ENCODE results near the gene NOP10. TPM values are rescaled to one million over a fixed set of nuclear protein-coding genes. Genes with fewer than 3 reads are reported as not detected.
"Not testable (repeated sequence)": the region's sequence is repeated elsewhere in the genome, so short reads cannot be mapped to it uniquely, and the experiment has no call there.

Gene NOP10
- total RNA-seq: 110 and 143 TPM in 2 replicates
- 307 and 366 TPM in 2 replicates for polyA plus RNA-seq

- no peaks in the 10 kb centered on the region for H3K27me3 ChIP-seq
- no peaks in the 10 kb centered on the region for H3K36me3 ChIP-seq
- H3K4me1 ChIP-seq (ENCODE audit: low read depth): no peaks in the 10 kb centered on the region
- H3K4me3 ChIP-seq: peak within 1 kb of the TSS; percentile 85
- DNase-seq (ENCODE audit: low read depth in 1 of 2, low spot score in 1 of 2): peak; percentile 95
- peak; percentile 93 for TF ChIP-seq CTCF (IDR thresholded peaks at IDR 0.05; ENCODE audit: low read depth, low read length)
- peak within 1 kb of the TSS; percentile 89 for H3K27ac ChIP-seq
- H3K9me3 ChIP-seq (ENCODE audit: low read depth): no peaks in the 10 kb centered on the region
Measured at GRCh38 chr15:34342737-34343575, at the start of gene NOP10, which contains the start of gene NUTM1. NOP10 (minus strand) TSS chr15:34343136; CDS start chr15:34343073, 63 bp downstream. NUTM1 (plus strand) TSS chr15:34343315; CDS start chr15:34343697, 382 bp downstream.

DNA sequence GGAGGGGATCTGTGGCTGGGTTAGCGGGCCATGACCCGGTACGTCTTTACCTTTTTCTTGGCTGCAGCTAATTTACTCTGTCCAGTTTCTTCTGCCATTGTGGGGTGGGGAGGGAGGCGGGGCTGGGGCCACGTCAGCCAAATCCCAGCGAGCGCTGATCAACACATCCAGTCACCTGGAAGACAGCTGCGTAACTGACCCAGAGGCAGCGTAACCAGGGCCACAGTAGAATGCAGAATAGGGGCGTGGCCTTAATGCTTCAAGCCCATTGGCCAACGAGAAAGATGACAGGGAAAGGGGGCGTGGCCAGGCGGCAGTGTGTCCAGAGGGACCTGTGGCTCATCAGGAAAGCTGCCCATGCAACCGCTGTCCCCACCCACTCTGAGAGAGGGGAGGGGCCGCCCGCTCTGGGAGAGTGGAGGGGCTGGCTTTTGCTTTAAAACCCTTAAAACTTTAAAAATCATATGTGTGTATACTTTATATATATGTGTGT lies 46.7 kb upstream of the NOP10 start:
- H3K9me3 ChIP-seq (ENCODE audit: low read depth); H3K27me3 ChIP-seq; H3K27ac ChIP-seq; H3K4me3 ChIP-seq; DNase-seq (ENCODE audit: low read depth in 1 of 2, low spot score in 1 of 2); H3K4me1 ChIP-seq (ENCODE audit: low read depth); H3K36me3 ChIP-seq: not testable (repeated sequence)

- not testable (repeated sequence) for H3K4me1 ChIP-seq (ENCODE audit: low read depth); H3K9me3 ChIP-seq (ENCODE audit: low read depth); DNase-seq (ENCODE audit: low read depth in 1 of 2, low spot score in 1 of 2); H3K27ac ChIP-seq; H3K36me3 ChIP-seq; H3K27me3 ChIP-seq; H3K4me3 ChIP-seq
Measured at GRCh38 chr15:34381829-34382521, 39.0 kb upstream of the NOP10 start.

DNA sequence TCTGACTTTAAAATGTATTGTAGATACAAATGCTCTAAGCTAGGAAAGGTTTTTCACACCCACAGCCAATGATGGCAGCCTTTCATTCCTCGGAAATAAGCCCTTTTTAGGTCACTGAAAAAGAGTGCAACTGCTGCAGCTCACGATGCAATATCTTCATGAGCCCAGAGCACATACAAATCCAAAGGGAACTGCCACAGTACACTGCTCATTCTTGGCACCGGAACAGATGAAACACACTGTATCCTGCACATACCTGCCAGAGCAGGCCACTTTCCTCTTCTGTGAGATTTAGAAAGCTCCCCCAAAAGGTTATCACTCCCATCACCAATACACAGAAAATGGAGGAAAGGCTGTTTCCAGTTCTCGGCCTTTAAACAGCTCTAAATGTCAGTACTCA lies 37.6 kb upstream of the NOP10 start:
- H3K27me3 ChIP-seq; H3K4me1 ChIP-seq (ENCODE audit: low read depth); H3K9me3 ChIP-seq (ENCODE audit: low read depth); H3K36me3 ChIP-seq; DNase-seq (ENCODE audit: low read depth in 1 of 2, low spot score in 1 of 2); H3K4me3 ChIP-seq; H3K27ac ChIP-seq: not testable (repeated sequence)

- Histone ChIP-seq H3K36me3 (peaks cover 5% of the 10 kb centered on the region), H3K27ac (no peak overlapping the region), H3K4me1 (ENCODE audit: low read depth) (no peaks in the 10 kb centered on the region), H3K27me3 (no peaks in the 10 kb centered on the region), H3K4me3 (no peak overlapping the region), H3K9me3 (ENCODE audit: low read depth) (no peaks in the 10 kb centered on the region)
- no peak for TF ChIP-seq CTCF (IDR thresholded peaks at IDR 0.05; ENCODE audit: low read depth, low read length)
- no peak for DNase-seq (ENCODE audit: low read depth in 1 of 2, low spot score in 1 of 2)
Measured at GRCh38 chr15:34376856-34377255, 33.9 kb upstream of the NOP10 start.

DNA sequence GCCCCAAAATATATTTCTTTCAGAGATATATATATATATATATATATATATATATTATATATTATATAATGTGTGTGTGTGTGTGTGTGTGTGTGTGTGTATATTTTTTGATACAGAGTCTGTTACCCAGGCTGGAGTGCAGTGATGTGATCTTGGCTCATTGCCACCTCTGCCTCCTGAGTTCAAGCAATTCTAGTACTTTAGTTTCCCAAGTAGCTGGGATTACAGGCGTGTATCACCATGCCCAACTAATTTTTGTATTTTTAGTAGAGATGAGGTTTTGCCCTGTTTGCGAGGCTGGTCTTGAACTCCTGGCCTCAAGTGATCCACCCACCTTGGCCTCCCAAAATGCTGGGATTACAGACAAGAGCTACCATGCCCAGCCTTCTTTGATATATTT lies 32.6 kb upstream of the NOP10 start:
- not testable (repeated sequence) for H3K36me3 ChIP-seq; H3K27ac ChIP-seq; H3K4me3 ChIP-seq; H3K27me3 ChIP-seq; H3K9me3 ChIP-seq (ENCODE audit: low read depth); H3K4me1 ChIP-seq (ENCODE audit: low read depth); DNase-seq (ENCODE audit: low read depth in 1 of 2, low spot score in 1 of 2)

- H3K4me1 ChIP-seq (ENCODE audit: low read depth): no peaks in the 10 kb centered on the region
- H3K36me3 ChIP-seq: no peaks in the 10 kb centered on the region
- TF ChIP-seq CTCF (IDR thresholded peaks at IDR 0.05; ENCODE audit: low read depth, low read length): no peak
Measured at GRCh38 chr15:34374816-34375215, 31.9 kb upstream of the NOP10 start.

More at GRCh38 chr15:34374816-34375215, 31.9 kb upstream of the NOP10 start:
- Histone ChIP-seq H3K4me3 (no peak overlapping the region), H3K27ac (no peak overlapping the region), H3K27me3 (no peaks in the 10 kb centered on the region), H3K9me3 (ENCODE audit: low read depth) (no peaks in the 10 kb centered on the region)
- no peak for DNase-seq (ENCODE audit: low read depth in 1 of 2, low spot score in 1 of 2)
